GM15510 (cell line): ENCODE data around the gene PYROXD2.

ENCODE experiments used
- POLR2A ChIP-seq: IDR thresholded peaks from 3 replicates; pipeline ENCODE4 v1.6.1; 2011; ENCODE audit warnings: borderline replicate concordance; ENCODE audit not compliant: insufficient read length; ENCODE audit errors: extremely low read depth

The PYROXD2 gene

GRCh38 chr10:98446151-98446660 is 31.2 kb upstream of the PYROXD2 start:
- TF ChIP-seq POLR2A: no peak

- TF ChIP-seq POLR2A: no peak
These were observed 30.3 kb upstream of the PYROXD2 start for GRCh38 chr10:98445200-98445812.

- TF ChIP-seq POLR2A: no peak
These were observed 29.5 kb upstream of the PYROXD2 start for GRCh38 chr10:98444314-98445006.

GRCh38 chr10:98438715-98439114 is 23.7 kb upstream of the PYROXD2 start:
- no peak for TF ChIP-seq POLR2A

- no peak for TF ChIP-seq POLR2A
These were observed 21.7 kb upstream of the PYROXD2 start for GRCh38 chr10:98436704-98437103.

- TF ChIP-seq POLR2A: no peak
These were observed 20.2 kb upstream of the PYROXD2 start for GRCh38 chr10:98435178-98435577.

GRCh38 chr10:98433881-98434732 is 19.1 kb upstream of the PYROXD2 start:
- TF ChIP-seq POLR2A: no peak

GRCh38 chr10:98433371-98433770 is 18.4 kb upstream of the PYROXD2 start:
- no peak for TF ChIP-seq POLR2A

- no peak for TF ChIP-seq POLR2A
These were observed 17.3 kb upstream of the PYROXD2 start for GRCh38 chr10:98432330-98432729.

GRCh38 chr10:98431016-98431415 is 16.0 kb upstream of the PYROXD2 start:
- TF ChIP-seq POLR2A: no peak

- TF ChIP-seq POLR2A: no peak
These were observed 15.4 kb upstream of the PYROXD2 start for GRCh38 chr10:98430427-98430826.

- no peak for TF ChIP-seq POLR2A
These were observed 14.5 kb upstream of the PYROXD2 start for GRCh38 chr10:98429320-98430072.

GRCh38 chr10:98427011-98427515 is 12.1 kb upstream of the PYROXD2 start:
- no peak for TF ChIP-seq POLR2A
